SIG-M5 treated with dmso at 0.1 percent for 504 hours (cell line): ENCODE measurements around the gene NDUFS3.
"Not testable (repeated sequence)": the region's sequence is repeated elsewhere in the genome, so short reads cannot be mapped to it uniquely, and the experiment has no call there.

Source experiments
- DNase-seq: peaks from one replicate; lab custom pipeline; 2025; ENCODE audit not compliant: unreplicated experiment; lab: John Stamatoyannopoulos, UW

NDUFS3 gene

GRCh38 chr11:47578524-47579494, at the start of gene NDUFS3, which contains the start of gene KBTBD4:
Gene NDUFS3, plus strand, starts transcription at chr11:47579074. Its CDS starts 18 bp downstream, at chr11:47579092.
Gene KBTBD4, minus strand, starts transcription at chr11:47578970. Its CDS starts 19 bp downstream, at chr11:47578951.
- DNase-seq, result peak; percentile 88

- no peak for DNase-seq
Observed at GRCh38 chr11:47529951-47530350, 48.9 kb upstream of the NDUFS3 start.

GRCh38 chr11:47530721-47531120, 48.2 kb upstream of the NDUFS3 start:
- DNase-seq, result not testable (repeated sequence)

GRCh38 chr11:47531666-47532065, 47.2 kb upstream of the NDUFS3 start:
- DNase-seq, result no peak

DNA sequence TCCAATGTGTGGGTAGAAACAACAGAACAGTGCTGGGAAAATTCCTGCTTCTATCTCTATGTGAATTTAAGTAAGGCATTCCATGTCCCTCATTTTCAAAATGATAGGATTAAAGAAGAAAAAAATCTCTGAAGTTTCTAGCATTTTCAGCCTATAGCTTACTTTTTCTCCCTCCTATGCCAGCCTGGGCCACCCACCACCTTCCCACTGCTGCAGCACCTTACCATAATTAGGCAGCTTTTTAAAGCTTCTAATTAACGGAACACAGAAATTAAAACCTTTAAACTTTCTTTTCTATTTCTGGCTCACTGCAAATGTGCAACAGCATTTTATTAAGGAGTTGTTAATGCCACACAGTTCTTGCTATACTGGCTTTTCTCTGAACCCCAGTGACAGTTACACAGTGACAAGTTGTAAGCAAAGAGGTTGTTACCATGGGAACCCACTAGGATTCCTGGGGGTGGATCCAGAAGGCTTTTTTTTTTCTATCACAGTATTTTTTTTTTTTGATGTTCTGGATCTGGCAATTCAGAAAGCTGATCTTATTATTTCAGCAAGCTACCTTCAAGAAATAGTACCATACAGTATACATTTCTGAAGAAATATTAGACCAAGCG, 46.2 kb upstream of the NDUFS3 start:
- no peak for DNase-seq

- peak; percentile 52 for DNase-seq
Observed at GRCh38 chr11:47533690-47534151, 45.2 kb upstream of the NDUFS3 start.

DNA sequence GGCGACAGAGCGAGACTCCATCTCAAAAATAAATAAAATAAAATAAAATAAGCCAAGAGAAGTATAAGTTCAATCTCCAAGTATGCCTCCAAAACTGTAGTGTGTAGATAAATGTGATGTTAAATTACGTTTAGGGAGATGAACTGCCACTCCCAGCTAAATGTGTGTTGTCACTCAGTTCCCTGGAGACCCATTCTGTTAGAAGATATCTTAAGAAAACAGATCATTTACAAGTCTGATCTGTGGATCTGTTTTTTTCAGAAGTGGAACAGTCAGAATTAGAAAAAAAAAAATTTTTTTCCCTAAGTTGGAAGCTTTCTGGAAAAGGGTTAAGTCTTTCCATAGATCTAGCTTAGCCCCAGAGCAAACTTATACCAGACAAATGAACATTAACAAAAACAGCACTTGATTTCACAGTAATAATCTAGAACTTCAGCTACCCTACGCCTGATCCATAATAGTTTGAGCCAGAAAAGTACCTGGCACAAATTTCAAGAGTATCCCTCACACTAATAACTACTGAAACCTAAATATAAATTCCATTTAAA, 44.1 kb upstream of the NDUFS3 start:
- no peak for DNase-seq

- DNase-seq, result no peak
Observed at GRCh38 chr11:47536915-47537314, 42.0 kb upstream of the NDUFS3 start.

DNA sequence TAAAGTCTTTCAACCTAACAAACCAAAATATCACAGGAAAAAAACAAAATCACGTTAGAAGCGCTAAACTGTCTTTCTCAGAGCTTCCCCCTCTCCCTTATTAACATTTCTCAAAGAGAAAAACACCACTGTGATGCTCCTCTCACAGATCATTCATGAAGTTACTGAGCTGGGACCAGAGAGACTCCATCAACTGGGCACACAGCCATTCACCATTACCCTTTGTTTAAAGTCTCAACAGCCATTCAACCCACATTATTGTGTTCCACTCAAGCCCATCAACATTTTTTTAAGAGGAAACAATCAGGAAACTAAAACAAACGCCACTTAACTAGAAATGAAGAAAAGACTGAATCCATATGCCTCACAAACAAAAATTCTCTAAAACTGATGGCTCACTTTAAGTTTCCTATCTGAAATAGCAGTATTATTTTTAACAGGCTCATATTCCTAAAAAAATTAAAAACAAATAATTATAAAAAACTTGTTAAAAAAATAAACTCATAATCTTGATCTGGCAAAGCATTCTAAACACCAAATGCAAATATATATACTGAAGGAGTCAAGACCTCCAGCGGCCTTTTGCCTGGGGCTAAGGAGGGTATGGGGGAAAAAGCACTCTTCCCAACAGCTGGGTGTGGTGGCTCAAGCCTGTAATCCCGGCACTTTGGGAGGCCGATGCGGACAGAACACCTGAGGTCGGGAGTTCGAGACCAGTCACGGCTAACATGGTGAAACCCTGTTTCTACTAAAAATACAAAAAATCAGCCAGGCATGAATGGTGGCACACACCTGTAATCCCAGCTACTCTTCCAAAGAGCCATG, 39.9 kb upstream of the NDUFS3 start:
- no peak for DNase-seq

GRCh38 chr11:47539681-47540039, 39.2 kb upstream of the NDUFS3 start:
- no peak for DNase-seq

GRCh38 chr11:47541070-47541469, 37.8 kb upstream of the NDUFS3 start:
- DNase-seq, result no peak

DNA sequence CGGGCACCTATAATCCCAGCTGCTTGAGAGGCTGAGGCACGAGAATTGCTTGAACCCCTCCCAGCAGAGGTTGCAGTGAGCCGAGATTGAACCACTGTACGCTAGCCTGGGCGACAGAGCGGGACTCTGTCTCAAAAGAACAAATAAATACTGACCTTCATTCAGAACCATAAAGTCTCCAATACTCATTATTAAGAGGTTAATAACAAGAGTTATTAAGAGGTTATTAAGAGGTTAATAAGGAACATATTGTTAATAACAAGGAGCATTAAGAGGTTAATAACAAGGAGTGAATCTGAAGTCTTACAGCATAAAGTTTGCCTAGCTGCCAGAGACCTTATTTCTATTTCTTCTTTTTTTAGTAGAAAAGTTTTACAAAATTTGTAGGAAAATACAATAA, 33.6 kb upstream of the NDUFS3 start:
- no peak for DNase-seq

DNA sequence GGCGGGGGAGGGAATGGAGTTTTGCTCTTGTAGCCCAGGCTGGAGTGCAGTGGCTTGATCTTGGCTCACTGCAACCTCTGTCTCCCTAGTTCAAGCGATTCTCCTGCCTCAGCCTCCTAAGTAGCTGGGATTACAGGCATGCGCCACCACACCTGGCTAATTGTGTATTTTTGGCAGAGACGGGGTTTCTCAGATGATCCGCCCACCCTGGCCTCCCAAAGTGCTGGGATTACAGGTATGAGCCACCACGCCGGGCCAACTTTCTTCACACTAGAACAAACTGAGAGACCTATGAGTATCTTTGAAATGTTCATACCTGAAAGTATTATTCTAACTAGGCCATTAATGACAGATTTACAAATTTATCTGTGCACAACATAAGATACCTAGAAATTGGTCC, 32.6 kb upstream of the NDUFS3 start:
- not testable (repeated sequence) for DNase-seq

GRCh38 chr11:47550288-47551047, 28.4 kb upstream of the NDUFS3 start:
- DNase-seq, result peak; percentile 38

GRCh38 chr11:47551086-47551485, 27.8 kb upstream of the NDUFS3 start:
- DNase-seq, result peak; percentile 50

GRCh38 chr11:47552056-47552565, 26.8 kb upstream of the NDUFS3 start:
- peak; percentile 32 for DNase-seq

- DNase-seq, result peak; percentile 91
Observed at GRCh38 chr11:47552566-47553405, 26.1 kb upstream of the NDUFS3 start, which contains the start of gene CELF1. Gene CELF1, minus strand, starts transcription at chr11:47553132. Its CDS starts 53,609 bp downstream, at chr11:47499523.

DNA sequence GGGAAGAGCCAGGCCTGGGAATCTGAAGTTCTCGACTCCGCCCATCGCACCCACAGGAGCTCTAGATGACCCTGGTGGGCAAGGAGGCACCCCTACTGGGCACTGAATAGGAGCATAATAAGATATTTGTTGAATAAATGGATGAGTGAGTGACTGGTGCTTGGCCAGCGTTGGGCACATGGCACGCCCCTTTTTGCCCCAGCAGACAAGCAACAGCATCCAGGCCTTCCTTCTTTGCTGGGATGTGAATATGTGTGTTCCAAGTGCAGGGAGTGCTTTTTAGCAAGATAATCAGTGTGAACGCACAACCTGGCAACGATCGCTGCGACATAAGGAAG, 25.5 kb upstream of the NDUFS3 start:
- DNase-seq, result no peak

GRCh38 chr11:47557004-47557403, 21.9 kb upstream of the NDUFS3 start:
- DNase-seq, result not testable (repeated sequence)
